ENCODE data around the gene AP5B1. TPM values are rescaled to one million over a fixed set of nuclear protein-coding genes. Genes with fewer than 3 reads are reported as not detected.

The AP5B1 gene
- total and polyA plus RNA-seq, 8 donors = 2.9 to 39.0 (median 3.8) TPM

DNA sequence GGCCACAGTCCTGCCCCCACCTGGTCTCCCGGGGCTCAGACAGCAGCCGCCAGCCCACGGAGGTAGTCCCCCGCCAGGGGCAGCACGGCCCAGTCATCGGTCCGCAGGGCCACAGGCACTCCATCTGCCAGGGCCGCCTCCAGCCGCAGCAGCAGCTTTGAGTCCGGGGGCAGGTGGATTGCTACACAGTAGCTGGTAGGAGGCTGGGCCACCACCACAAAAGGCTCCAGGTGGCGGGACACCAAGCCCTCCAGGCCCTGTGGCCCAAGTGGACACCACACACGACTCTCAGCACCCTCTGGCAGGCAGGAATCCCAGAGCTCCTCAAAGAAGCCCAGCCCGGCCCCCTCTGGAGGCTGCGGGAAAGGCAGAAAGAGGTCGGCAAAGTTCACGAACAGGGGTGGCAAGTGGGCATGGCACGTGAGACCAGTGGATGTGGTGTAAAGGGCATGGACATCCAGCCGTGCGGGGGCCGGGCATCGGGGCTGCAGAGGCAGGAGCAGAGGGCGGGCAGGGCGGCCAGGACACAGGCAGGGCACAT is 2.9 kb downstream of the AP5B1 start:
- Histone ChIP-seq H3K36me3 (peaks cover 0 to 31% of the 10 kb centered on the region in 2 donors), H3K9me3 (no peaks in the 10 kb centered on the region), H3K4me3 (peak overlapping the region in 1 of 2 donors; percentile 98), H3K27me3 (no peaks in the 10 kb centered on the region), H3K27ac (peak overlapping the region in 1 of 2 donors; percentile 97), H3K4me1 (peaks cover 6 to 76% of the 10 kb centered on the region in 2 donors)
- TF ChIP-seq, protein P1, sequence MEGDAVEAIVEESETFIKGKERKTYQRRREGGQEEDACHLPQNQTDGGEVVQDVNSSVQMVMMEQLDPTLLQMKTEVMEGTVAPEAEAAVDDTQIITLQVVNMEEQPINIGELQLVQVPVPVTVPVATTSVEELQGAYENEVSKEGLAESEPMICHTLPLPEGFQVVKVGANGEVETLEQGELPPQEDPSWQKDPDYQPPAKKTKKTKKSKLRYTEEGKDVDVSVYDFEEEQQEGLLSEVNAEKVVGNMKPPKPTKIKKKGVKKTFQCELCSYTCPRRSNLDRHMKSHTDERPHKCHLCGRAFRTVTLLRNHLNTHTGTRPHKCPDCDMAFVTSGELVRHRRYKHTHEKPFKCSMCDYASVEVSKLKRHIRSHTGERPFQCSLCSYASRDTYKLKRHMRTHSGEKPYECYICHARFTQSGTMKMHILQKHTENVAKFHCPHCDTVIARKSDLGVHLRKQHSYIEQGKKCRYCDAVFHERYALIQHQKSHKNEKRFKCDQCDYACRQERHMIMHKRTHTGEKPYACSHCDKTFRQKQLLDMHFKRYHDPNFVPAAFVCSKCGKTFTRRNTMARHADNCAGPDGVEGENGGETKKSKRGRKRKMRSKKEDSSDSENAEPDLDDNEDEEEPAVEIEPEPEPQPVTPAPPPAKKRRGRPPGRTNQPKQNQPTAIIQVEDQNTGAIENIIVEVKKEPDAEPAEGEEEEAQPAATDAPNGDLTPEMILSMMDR (IDR thresholded peaks at IDR 0.05) = no peak
- DNase-seq = peak in 1 of 4 donors; percentile 80
- ATAC-seq = no peak
- intact Hi-C loops (cut with DNase I) = no loop called here

DNA sequence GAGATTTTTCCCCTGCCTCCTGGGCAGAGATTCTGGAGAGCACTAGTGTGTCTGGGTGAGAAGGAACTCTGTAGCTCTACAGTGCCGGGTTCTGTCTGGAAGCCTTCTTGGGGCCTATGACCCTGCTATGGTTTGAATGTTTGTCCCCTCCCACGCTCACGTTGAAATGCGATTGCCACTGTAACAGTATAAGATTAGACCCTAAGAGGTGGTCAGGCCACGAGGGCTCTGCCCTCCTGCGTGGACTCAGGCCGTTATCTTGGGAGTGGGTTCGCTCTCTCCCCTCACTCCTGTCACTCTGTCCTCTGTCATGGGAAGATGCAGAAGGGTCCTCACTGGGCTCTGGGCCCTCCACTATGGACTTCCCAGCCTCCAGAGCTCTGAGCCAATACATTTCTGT is 3.5 kb downstream of the AP5B1 start:
- TF ChIP-seq, protein P1 (IDR thresholded peaks at IDR 0.05) = no peak
- H3K9me3 ChIP-seq = no peaks in the 10 kb centered on the region
- DNase-seq (peak in 1 of 4 donors; percentile 24), ATAC-seq (no peak)
- peak overlapping the region in 1 of 2 donors; percentile 97 for H3K27ac ChIP-seq
- H3K4me3 ChIP-seq = peak overlapping the region in 1 of 2 donors; percentile 98
- H3K36me3 ChIP-seq = peaks cover 0 to 31% of the 10 kb centered on the region in 2 donors
- peaks cover 6 to 77% of the 10 kb centered on the region in 2 donors for H3K4me1 ChIP-seq
- intact Hi-C loops (cut with DNase I) = no loop called here
- no peaks in the 10 kb centered on the region for H3K27me3 ChIP-seq

- peak overlapping the region in 1 of 2 donors; percentile 97 for H3K27ac ChIP-seq
- H3K4me1 ChIP-seq = peaks cover 6 to 74% of the 10 kb centered on the region in 2 donors
- no peaks in the 10 kb centered on the region for H3K27me3 ChIP-seq
- ATAC-seq (no peak), DNase-seq (peak in 1 of 4 donors; percentile 52)
- H3K9me3 ChIP-seq = no peaks in the 10 kb centered on the region
- peaks cover 0 to 31% of the 10 kb centered on the region in 2 donors for H3K36me3 ChIP-seq
- H3K4me3 ChIP-seq = peak overlapping the region in 1 of 2 donors; percentile 98
- intact Hi-C loops (cut with DNase I) = no loop called here
- TF ChIP-seq, protein P1 (IDR thresholded peaks at IDR 0.05) = no peak
Measured at GRCh38 chr11:65776710-65777141, 4.0 kb downstream of the AP5B1 start.

- ATAC-seq = no peak
- peak overlapping the region; percentile 47 to 97 for H3K27ac ChIP-seq
- intact Hi-C loops (cut with DNase I) = no loop called here
- H3K4me1 ChIP-seq = peaks cover 6 to 72% of the 10 kb centered on the region in 2 donors
- H3K27me3 ChIP-seq = no peaks in the 10 kb centered on the region
- peak overlapping the region in 1 of 2 donors; percentile 98 for H3K4me3 ChIP-seq
- TF ChIP-seq, protein P1 (IDR thresholded peaks at IDR 0.05) = no peak
- DNase-seq = peak in 1 of 4 donors; percentile 79
- H3K36me3 ChIP-seq = peaks cover 0 to 31% of the 10 kb centered on the region in 2 donors
- H3K9me3 ChIP-seq = no peaks in the 10 kb centered on the region
Measured at GRCh38 chr11:65776196-65776595, 4.6 kb downstream of the AP5B1 start.

- Histone ChIP-seq H3K27ac (peak overlapping the region in 1 of 2 donors; percentile 97), H3K9me3 (no peaks in the 10 kb centered on the region), H3K4me3 (peak overlapping the region in 1 of 2 donors; percentile 6), H3K4me1 (peaks cover 5 to 83% of the 10 kb centered on the region in 2 donors), H3K27me3 (no peaks in the 10 kb centered on the region), H3K36me3 (peaks cover 0 to 31% of the 10 kb centered on the region in 2 donors)
- DNase-seq (peak in 1 of 4 donors; percentile 49), ATAC-seq (no peak)
- intact Hi-C loops (cut with DNase I) = no loop called here
- TF ChIP-seq, protein P1 (IDR thresholded peaks at IDR 0.05) = no peak
Measured at GRCh38 chr11:65774525-65775306, 6.1 kb downstream of the AP5B1 start.
